Bronchial epithelial cell (primary cell): ENCODE measurements around the gene KLHL33. TPM values are rescaled to one million over a fixed set of nuclear protein-coding genes. Genes with fewer than 3 reads are reported as not detected.

Source experiments
- DNase-seq: peaks from one replicate; pipeline ENCODE4 v3.0.0-alpha.2; 2010; ENCODE audit warnings: low read depth
- FAIRE-seq: peaks from 2 replicates; lab custom pipeline; 2011; peaks lifted over from hg19 to GRCh38; lab: Jason Lieb, UNC
- H3K27me3 ChIP-seq: 2 replicates; pipeline ENCODE4 v1.5.1; 2011; ENCODE audit warnings: low read length; ENCODE audit not compliant: control insufficient read depth, insufficient read depth
- H3K36me3 ChIP-seq: 2 replicates; pipeline ENCODE4 v1.5.1; 2011; ENCODE audit warnings: low read length; ENCODE audit not compliant: control insufficient read depth, insufficient read depth
- H3K4me3 ChIP-seq: 2 replicates; pipeline ENCODE4 v1.5.1; 2011; ENCODE audit warnings: mild to moderate bottlenecking, low read depth, low read length, control low read depth
- total RNA-seq: library from RNA; depleted of rRNA; stranded (reverse); fragments of >200 nt; gene quantifications from 2 replicates; pipeline ENCODE4 v1.2.1, GENCODE V29; 2014
- TF ChIP-seq, protein P1 (sequence below): IDR thresholded peaks from 2 replicates; pipeline ENCODE4 v1.5.1; 2011; ENCODE audit warnings: mild to moderate bottlenecking, moderate library complexity, low read length, control low read depth, inconsistent platforms; ENCODE audit not compliant: insufficient read depth, severe bottlenecking

The KLHL33 gene
- total RNA-seq, 1 donor from 2014 or later, result not detected

DNA sequence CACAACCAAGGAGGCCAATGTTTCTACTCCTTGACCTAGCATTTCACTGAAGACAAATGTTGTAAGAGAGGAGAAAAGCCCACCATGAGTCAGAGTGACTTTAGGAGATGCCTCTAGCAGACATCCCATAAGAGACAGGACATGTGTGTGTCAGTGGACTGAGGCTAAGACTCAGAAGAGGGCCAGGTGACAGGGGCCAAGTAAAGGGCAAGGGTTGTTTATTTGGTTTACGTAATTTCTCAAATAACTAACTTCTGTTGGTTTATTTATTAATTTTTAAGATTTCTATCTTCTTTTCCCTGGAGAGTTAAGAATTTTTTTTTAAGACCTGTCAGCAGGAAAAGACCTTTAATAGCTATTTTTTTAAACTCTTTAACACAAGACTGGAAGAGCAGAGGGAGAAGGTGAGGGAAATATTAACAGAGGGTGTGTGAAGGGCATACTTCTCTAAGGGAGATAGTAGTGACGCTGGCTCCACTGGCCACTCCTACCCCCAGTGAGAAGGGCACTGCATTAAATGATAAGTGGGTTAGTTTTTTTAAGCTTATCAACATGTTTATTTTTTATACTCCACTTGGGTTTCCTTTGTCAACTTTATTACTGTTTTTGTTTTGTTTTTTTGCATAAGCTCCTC is 36.7 kb upstream of the KLHL33 start:
- FAIRE-seq, result no peak
- no peaks in the 10 kb centered on the region for H3K27me3 ChIP-seq
- H3K36me3 ChIP-seq, result peaks cover 27% of the 10 kb centered on the region
- DNase-seq, result no peak
- H3K4me3 ChIP-seq, result no peak overlapping the region
- TF ChIP-seq, protein P1, sequence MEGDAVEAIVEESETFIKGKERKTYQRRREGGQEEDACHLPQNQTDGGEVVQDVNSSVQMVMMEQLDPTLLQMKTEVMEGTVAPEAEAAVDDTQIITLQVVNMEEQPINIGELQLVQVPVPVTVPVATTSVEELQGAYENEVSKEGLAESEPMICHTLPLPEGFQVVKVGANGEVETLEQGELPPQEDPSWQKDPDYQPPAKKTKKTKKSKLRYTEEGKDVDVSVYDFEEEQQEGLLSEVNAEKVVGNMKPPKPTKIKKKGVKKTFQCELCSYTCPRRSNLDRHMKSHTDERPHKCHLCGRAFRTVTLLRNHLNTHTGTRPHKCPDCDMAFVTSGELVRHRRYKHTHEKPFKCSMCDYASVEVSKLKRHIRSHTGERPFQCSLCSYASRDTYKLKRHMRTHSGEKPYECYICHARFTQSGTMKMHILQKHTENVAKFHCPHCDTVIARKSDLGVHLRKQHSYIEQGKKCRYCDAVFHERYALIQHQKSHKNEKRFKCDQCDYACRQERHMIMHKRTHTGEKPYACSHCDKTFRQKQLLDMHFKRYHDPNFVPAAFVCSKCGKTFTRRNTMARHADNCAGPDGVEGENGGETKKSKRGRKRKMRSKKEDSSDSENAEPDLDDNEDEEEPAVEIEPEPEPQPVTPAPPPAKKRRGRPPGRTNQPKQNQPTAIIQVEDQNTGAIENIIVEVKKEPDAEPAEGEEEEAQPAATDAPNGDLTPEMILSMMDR, result no peak

DNA sequence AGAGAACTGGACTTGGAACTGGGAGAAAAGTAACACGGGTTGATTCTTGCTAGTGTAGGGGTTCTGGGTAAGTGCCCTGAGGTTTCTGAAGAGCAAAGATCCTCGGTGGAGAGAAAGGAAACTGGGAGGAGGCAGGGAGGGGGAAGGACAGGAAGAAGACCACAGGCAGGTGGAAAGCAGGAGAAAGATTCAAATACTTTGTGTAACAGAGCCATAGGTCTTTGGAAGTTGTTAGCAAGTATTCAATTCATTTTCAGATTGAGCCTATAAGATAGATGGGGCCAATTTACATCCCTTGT is 34.6 kb upstream of the KLHL33 start:
- DNase-seq (no peak), FAIRE-seq (no peak)
- Histone ChIP-seq H3K36me3 (peaks cover 17% of the 10 kb centered on the region), H3K4me3 (peak overlapping the region; percentile 99), H3K27me3 (no peaks in the 10 kb centered on the region)
- TF ChIP-seq, protein P1, result no peak

GRCh38 chr14:20469890-20470602 is 34.1 kb upstream of the KLHL33 start:
- Histone ChIP-seq H3K4me3 (peak overlapping the region; percentile 99), H3K27me3 (no peaks in the 10 kb centered on the region), H3K36me3 (peaks cover 15% of the 10 kb centered on the region)
- FAIRE-seq (no peak), DNase-seq (peak; percentile 94)
- TF ChIP-seq, protein P1, result no peak

DNA sequence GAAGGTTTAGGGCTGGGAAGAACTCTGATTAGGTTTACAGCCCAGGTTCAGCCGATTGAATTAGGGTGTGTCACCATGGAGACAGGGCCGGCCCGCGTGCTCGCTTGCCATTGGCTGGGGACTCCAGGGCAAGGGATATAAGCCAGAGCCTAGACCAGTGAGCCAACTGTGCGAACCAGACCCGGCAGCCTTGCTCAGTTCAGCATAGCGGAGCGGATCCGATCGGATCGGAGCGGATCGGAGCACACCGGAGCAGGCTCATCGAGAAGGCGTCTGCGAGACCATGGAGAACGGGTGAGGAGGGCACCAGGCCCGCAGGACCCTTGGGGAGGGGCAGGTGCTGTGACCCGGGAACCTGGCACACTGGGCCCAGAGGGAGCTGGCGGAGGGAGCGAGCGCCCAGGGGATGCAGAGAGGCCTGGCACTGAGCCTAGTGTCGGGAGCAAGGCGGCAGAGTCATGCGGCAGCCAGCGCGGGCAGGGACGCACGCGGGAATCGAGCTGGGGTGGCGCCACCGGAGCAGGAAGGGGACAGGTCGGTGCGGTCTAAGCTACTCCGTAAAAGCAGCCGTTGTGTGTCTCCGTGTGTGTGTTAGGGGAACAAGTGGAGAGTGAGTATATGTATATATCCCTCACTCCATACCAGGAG is 33.4 kb upstream of the KLHL33 start, which contains the start of gene PNP:
Gene PNP (plus strand): TSS at position 165 of the 648 bp plus-strand sequence. CDS start 119 bp downstream, at position 284.
- no peak for FAIRE-seq
- DNase-seq, result peak; percentile 84
- TF ChIP-seq, protein P1, result no peak
- Histone ChIP-seq H3K27me3 (no peaks in the 10 kb centered on the region), H3K36me3 (peaks cover 11% of the 10 kb centered on the region), H3K4me3 (peak within 1 kb of the TSS; percentile 99)

- H3K4me3 ChIP-seq, result peak overlapping the region; percentile 99
- TF ChIP-seq, protein P1, result no peak
- H3K27me3 ChIP-seq, result no peaks in the 10 kb centered on the region
Observed at GRCh38 chr14:20468764-20469241, 32.8 kb upstream of the KLHL33 start.

More at GRCh38 chr14:20468764-20469241, 32.8 kb upstream of the KLHL33 start:
- DNase-seq (no peak), FAIRE-seq (no peak)
- H3K36me3 ChIP-seq, result peaks cover 10% of the 10 kb centered on the region
